NB4 (cell line): ENCODE data around the gene KCNN2.

Experiments used
- DNase-seq: peaks from one replicate; pipeline ENCODE4 v3.0.0; 2010; ENCODE audit warnings: low read depth
- H3K4me3 ChIP-seq: one replicate; pipeline ENCODE4 v1.5.1; 2011; ENCODE audit warnings: mild to moderate bottlenecking, low read depth, low read length, moderate library complexity
- MYC ChIP-seq: IDR thresholded peaks from 2 replicates; pipeline ENCODE4 v1.6.1; 2011; ENCODE audit warnings: low read depth, low read length
- POLR2A ChIP-seq: IDR thresholded peaks from 2 replicates; pipeline ENCODE4 v1.6.1; 2011; ENCODE audit warnings: mild to moderate bottlenecking; ENCODE audit not compliant: insufficient read length; ENCODE audit errors: extremely low read depth
- TF ChIP-seq, protein P1 (sequence below): IDR thresholded peaks from 2 replicates; pipeline ENCODE4 v1.6.1; 2011; ENCODE audit warnings: low read depth, low read length
- TF ChIP-seq, protein P2 (sequence below): IDR thresholded peaks from one replicate; pipeline ENCODE4 v1.5.1; 2012; ENCODE audit warnings: low read depth, low read length

The KCNN2 gene

DNA sequence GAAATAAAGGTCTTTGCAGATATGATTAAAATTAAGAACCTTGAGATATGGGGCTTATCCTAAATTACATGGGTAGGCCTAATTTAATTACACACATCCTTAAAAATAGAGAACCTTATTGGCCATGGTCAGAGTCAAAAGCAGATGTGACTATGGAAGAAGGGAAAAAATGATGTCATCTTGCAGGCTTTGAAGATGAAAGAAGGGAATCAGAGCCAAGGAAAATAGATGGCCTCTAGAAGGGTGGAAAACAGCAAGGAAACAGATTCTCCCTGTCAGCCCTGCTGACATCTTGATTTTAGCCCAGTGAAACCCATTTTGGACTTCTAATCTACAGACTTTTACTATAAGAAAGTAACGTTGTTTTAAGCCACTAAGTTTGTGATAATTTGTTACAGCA lies 37.6 kb upstream of the KCNN2 start:
- no peak overlapping the region for H3K4me3 ChIP-seq
- TF ChIP-seq MYC, result no peak
- no peak for TF ChIP-seq POLR2A
- TF ChIP-seq, protein P1, sequence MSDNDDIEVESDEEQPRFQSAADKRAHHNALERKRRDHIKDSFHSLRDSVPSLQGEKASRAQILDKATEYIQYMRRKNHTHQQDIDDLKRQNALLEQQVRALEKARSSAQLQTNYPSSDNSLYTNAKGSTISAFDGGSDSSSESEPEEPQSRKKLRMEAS, result no peak
- TF ChIP-seq, protein P2, sequence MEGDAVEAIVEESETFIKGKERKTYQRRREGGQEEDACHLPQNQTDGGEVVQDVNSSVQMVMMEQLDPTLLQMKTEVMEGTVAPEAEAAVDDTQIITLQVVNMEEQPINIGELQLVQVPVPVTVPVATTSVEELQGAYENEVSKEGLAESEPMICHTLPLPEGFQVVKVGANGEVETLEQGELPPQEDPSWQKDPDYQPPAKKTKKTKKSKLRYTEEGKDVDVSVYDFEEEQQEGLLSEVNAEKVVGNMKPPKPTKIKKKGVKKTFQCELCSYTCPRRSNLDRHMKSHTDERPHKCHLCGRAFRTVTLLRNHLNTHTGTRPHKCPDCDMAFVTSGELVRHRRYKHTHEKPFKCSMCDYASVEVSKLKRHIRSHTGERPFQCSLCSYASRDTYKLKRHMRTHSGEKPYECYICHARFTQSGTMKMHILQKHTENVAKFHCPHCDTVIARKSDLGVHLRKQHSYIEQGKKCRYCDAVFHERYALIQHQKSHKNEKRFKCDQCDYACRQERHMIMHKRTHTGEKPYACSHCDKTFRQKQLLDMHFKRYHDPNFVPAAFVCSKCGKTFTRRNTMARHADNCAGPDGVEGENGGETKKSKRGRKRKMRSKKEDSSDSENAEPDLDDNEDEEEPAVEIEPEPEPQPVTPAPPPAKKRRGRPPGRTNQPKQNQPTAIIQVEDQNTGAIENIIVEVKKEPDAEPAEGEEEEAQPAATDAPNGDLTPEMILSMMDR, result no peak
- no peak for DNase-seq

DNA sequence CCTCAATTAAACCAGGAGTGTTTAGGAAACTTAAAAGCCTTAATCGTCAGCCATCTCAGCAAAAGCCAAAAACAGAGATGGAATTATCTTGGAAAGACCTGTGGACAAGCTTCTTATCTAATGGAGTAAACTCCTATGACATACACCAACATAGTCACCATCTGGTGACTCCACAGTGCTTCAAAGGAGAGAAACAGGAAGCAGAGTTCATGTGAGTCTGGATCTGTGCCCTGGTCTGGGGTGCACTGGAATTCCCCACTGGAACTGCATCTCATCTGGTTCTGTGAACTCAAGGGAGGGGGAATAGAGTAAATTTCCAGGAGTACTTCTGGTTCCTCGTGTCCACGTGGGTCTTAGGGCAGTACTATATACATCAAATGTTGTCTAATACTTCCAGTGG lies 36.3 kb upstream of the KCNN2 start:
- TF ChIP-seq MYC (no peak), POLR2A (no peak)
- TF ChIP-seq, protein P2, result no peak
- TF ChIP-seq, protein P1, result no peak
- no peak for DNase-seq
- no peak overlapping the region for H3K4me3 ChIP-seq

DNA sequence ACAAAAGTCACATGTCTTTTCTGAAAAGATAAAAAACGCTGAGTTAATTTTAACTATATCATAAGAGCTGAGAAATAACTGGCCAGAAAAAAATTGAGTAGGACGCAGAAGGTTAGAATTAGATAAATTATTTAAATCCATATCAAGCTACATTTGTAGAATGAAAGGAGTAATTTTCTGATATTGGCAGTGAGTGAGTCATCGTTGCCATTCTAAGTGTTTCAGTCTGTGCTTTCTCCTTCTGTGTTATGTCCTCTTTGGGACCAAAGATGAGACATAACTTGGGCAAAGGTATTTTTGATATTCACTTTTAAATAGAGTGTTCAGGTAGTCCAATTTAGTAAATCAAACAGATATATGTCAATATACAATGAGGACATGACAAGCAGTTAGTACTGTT lies 34.4 kb upstream of the KCNN2 start:
- H3K4me3 ChIP-seq, result no peak overlapping the region

DNA sequence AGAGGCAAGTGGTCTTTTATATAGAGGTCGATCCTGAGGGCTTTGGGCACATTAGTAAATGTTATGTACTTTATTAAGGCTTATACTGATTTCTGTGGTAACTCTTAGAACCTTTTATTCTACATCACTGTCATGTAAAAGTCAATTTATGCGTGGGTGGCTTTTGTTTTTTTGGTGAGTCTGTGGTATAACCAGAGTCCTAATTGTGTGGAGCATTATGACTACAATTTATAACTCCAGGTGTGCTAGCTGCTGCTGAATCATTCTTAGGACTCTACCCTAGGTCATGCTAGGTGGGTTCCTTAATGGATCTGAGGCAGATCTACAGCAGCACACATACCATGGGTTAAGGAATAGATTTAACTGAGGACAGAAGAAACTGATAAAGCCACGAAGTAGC lies 33.9 kb upstream of the KCNN2 start:
- no peak overlapping the region for H3K4me3 ChIP-seq
- TF ChIP-seq POLR2A, result no peak
- TF ChIP-seq, protein P2, result no peak
- TF ChIP-seq MYC, result no peak
- no peak for DNase-seq

More for the DNA sequence above, 34.4 kb upstream of the KCNN2 start:
- TF ChIP-seq POLR2A (no peak), MYC (no peak)
- TF ChIP-seq, protein P2, result no peak
- TF ChIP-seq, protein P1, result no peak
- DNase-seq, result no peak

DNA sequence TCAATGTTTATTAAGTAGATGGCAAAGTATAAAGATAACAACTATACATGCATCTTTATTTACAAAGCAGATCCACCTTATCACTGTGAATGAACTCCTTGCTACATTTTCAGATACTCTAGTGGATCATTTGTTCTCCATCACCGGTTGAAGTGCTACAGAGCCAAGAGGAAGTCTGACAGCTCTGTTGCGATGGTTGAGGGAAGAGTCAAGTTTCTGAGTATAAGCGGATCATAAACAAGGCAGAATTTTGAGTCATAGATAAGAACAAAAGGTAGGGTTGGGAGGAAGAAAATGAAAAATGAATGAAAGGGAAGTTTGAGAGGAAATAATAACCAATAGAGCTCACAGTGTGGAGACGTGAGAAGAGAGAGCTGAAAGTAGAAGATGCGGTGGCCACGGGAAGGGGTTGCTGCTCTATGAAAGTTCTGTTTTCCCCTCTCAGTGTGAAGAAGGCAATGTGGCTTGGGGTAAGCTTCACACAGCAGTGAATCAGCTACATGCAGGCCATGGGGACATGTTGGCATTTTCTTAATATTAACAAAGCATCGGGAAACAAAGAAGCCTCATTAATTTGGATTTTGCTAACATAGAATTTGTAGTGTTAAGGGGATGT lies 30.8 kb upstream of the KCNN2 start:
- TF ChIP-seq MYC (no peak), POLR2A (no peak)
- TF ChIP-seq, protein P1, result no peak
- TF ChIP-seq, protein P2, result no peak
- no peak for DNase-seq
- no peak overlapping the region for H3K4me3 ChIP-seq

DNA sequence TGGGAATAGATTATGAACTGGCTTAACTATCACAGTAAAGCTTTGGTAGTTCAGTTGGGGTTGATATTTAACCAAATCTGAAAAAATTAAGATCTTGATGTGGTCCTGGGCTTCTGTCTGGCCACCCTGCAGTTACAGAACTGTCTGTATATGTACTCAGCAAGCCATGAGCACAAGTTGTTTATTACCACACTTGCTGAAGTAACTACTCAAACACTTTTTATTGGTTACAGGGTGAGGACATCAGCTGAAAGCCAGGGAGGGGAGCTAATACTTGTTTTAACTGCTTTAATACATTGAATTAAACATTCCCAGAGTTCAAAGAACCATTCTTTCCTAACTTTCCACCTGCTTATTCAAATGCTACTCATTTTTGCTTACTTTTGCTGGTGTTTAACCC lies 29.4 kb upstream of the KCNN2 start:
- TF ChIP-seq MYC, result no peak
- TF ChIP-seq, protein P1, result no peak
- TF ChIP-seq POLR2A, result no peak
- TF ChIP-seq, protein P2, result no peak
- H3K4me3 ChIP-seq, result no peak overlapping the region
- DNase-seq, result no peak
